ENCODE results near the gene PPM1N.

The PPM1N gene

GRCh38 chr19:45494261-45494916 lies 3.9 kb upstream of the PPM1N start:
- 94 to 97% methylated on average over 21 to 34 of the region's 39 CpGs for WGBS, 2 experiments (ENCODE audit: insufficient coverage in 2 of 2)
- H3K36me3 ChIP-seq (ENCODE audit: control insufficient read depth, insufficient read depth, low read length) = peaks cover 25% of the 10 kb centered on the region
- no peak overlapping the region for H3K27ac ChIP-seq (ENCODE audit: low read depth, low read length, severe bottlenecking)
- no peaks in the 10 kb centered on the region for H3K9me3 ChIP-seq (ENCODE audit: control insufficient read depth, low read length)
- peaks cover 4% of the 10 kb centered on the region for H3K4me1 ChIP-seq (ENCODE audit: control insufficient read depth, insufficient read depth, low read length, poor library complexity, severe bottlenecking)
- no peak overlapping the region for H3K4me3 ChIP-seq (ENCODE audit: extremely low read depth, insufficient read depth, low read length, poor library complexity, severe bottlenecking)

- no peak overlapping the region for H3K27ac ChIP-seq (ENCODE audit: low read depth, low read length, severe bottlenecking)
- H3K4me3 ChIP-seq (ENCODE audit: extremely low read depth, insufficient read depth, low read length, poor library complexity, severe bottlenecking) = no peak overlapping the region
- WGBS, 2 experiments (ENCODE audit: insufficient coverage in 2 of 2) = 96 to 100% methylated on average over 2 to 3 of the region's 5 CpGs
- peaks cover 4% of the 10 kb centered on the region for H3K4me1 ChIP-seq (ENCODE audit: control insufficient read depth, insufficient read depth, low read length, poor library complexity, severe bottlenecking)
- no peaks in the 10 kb centered on the region for H3K9me3 ChIP-seq (ENCODE audit: control insufficient read depth, low read length)
- peaks cover 25% of the 10 kb centered on the region for H3K36me3 ChIP-seq (ENCODE audit: control insufficient read depth, insufficient read depth, low read length)
Observed at GRCh38 chr19:45495178-45495577, 3.1 kb upstream of the PPM1N start.

GRCh38 chr19:45496349-45496953 lies 1.8 kb upstream of the PPM1N start:
- Histone ChIP-seq H3K4me1 (ENCODE audit: control insufficient read depth, insufficient read depth, low read length, poor library complexity, severe bottlenecking) (peaks cover 4% of the 10 kb centered on the region), H3K27ac (ENCODE audit: low read depth, low read length, severe bottlenecking) (peak overlapping the region; percentile 57), H3K36me3 (ENCODE audit: control insufficient read depth, insufficient read depth, low read length) (peaks cover 25% of the 10 kb centered on the region), H3K9me3 (ENCODE audit: control insufficient read depth, low read length) (no peaks in the 10 kb centered on the region), H3K4me3 (ENCODE audit: extremely low read depth, insufficient read depth, low read length, poor library complexity, severe bottlenecking) (peak overlapping the region; percentile 72)
- WGBS, 2 experiments (ENCODE audit: insufficient coverage in 2 of 2) = 1 to 2% methylated on average over 13 to 35 of the region's 54 CpGs

DNA sequence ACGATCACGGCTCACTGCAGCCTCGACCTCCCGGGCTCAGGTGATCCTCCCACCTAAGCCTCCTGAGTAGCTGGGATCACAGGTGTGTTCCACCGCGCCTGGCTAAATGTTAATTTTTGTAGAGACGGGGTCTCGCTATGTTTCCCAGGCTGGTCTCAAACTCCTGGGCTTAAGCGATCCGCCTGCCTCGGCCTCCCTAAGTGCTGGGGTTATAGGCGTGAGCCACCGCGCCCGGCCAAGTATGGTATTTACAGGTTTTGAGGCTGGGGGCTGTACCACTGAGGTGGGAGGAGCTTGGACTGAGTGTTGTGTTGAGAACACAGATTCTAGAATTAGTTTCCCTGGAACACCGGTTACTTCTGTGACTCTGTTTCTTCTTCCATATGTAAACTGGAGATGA lies 452 bp upstream of the PPM1N start:
- Histone ChIP-seq H3K4me3 (ENCODE audit: extremely low read depth, insufficient read depth, low read length, poor library complexity, severe bottlenecking) (no peak overlapping the region), H3K4me1 (ENCODE audit: control insufficient read depth, insufficient read depth, low read length, poor library complexity, severe bottlenecking) (peaks cover 4% of the 10 kb centered on the region), H3K36me3 (ENCODE audit: control insufficient read depth, insufficient read depth, low read length) (peaks cover 19% of the 10 kb centered on the region), H3K9me3 (ENCODE audit: control insufficient read depth, low read length) (no peaks in the 10 kb centered on the region), H3K27ac (ENCODE audit: low read depth, low read length, severe bottlenecking) (no peak overlapping the region)
- WGBS, 2 experiments (ENCODE audit: insufficient coverage in 2 of 2) = 39 to 47% methylated on average over 15 to 16 of the region's 16 CpGs

DNA sequence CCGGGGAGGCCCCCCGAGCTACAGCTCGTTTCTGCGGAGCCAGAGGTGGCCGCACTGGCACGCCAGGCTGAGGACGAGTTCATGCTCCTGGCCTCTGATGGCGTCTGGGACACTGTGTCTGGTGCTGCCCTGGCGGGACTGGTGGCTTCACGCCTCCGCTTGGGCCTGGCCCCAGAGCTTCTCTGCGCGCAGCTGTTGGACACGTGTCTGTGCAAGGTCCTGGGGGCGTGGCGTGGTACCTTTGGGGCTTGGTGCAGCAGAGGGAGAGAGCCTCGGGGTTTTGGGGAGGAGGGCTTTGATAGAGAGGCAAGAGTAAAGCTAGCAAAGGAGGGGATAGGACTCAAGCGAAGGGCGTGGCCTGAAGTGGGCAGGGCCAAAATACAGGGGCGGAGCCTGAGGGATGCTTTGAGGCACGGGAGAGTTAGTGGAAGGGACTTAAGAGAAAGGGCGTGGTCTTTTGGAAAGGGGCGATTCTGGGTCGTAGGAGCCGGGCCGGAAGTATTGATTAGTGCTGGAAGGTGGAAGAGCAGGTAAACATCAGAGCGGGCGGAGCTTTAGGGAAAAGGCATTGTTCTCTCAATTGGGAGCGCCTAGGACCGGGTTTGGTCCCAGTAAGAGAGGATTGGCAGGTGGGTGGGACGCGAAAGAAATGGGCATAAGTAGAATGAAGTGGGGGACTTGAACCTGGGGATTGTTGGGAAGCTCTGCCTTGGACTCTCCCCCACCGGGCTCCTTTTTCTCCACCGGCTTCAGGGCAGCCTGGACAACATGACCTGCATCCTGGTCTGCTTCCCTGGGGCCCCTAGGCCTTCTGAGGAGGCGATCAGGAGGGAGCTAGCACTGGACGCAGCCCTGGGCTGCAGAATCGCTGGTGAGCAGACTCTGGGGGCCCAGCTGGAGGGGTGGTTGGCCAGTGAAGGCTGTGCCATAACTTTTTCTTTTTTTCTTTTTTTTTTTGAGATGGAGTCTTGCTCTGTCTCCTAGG lies 1.2 kb downstream of the PPM1N start:
- Histone ChIP-seq H3K9me3 (ENCODE audit: control insufficient read depth, low read length) (no peaks in the 10 kb centered on the region), H3K36me3 (ENCODE audit: control insufficient read depth, insufficient read depth, low read length) (peaks cover 12% of the 10 kb centered on the region), H3K27ac (ENCODE audit: low read depth, low read length, severe bottlenecking) (no peak overlapping the region), H3K4me3 (ENCODE audit: extremely low read depth, insufficient read depth, low read length, poor library complexity, severe bottlenecking) (peak overlapping the region; percentile 21), H3K4me1 (ENCODE audit: control insufficient read depth, insufficient read depth, low read length, poor library complexity, severe bottlenecking) (peaks cover 4% of the 10 kb centered on the region)
- 14 to 21% methylated on average over 31 to 35 of the region's 37 CpGs for WGBS, 2 experiments (ENCODE audit: insufficient coverage in 2 of 2)

DNA sequence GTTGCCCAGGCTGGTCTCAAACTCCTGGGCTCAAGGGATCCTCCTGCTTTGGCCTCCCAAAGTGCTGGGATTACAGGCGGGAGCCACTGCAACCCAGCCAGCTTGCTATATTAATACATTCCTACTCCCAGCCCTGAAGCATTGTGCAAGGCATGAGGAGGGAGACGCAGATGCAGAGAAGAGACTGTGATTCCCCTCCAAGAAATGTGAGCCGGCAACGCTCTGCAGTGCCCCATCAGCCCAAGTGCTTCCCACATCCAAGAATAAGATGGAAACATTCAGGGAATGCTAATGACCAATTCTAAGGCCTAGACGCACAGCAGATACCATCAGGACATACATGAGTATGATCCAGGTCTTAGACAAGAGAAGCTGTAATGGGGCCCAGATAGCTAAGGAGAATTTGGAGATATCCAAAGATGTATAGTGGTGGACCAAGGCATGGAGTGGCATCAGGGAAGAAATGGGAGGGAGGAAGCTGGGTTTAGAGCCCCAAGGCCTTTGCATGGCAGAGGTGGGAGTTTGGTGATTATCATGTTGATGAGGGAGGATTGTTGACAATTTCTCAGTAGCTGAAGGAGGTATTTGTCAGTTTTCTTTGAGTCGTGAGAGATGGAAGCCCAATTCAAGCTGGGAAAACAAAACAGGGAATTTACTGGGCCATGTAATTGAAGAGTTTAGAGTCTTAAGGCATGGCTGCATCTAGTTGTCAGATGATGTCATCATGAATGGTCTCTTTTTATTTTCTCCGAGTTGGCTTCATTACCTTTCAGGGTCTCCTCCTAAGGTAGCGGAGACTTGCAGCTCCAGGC lies 2.9 kb downstream of the PPM1N start:
- Histone ChIP-seq H3K4me3 (ENCODE audit: extremely low read depth, insufficient read depth, low read length, poor library complexity, severe bottlenecking) (no peak overlapping the region), H3K27ac (ENCODE audit: low read depth, low read length, severe bottlenecking) (no peak overlapping the region)
- 65 to 69% methylated on average over 7 of the region's 8 CpGs for WGBS, 2 experiments (ENCODE audit: insufficient coverage in 2 of 2)

GRCh38 chr19:45501730-45502014 lies 3.4 kb downstream of the PPM1N start:
- 80 to 100% methylated on average over 1 of the region's 2 CpGs for WGBS, 2 experiments (ENCODE audit: insufficient coverage in 2 of 2)
- H3K36me3 ChIP-seq (ENCODE audit: control insufficient read depth, insufficient read depth, low read length) = no peaks in the 10 kb centered on the region
- no peak overlapping the region for H3K4me3 ChIP-seq (ENCODE audit: extremely low read depth, insufficient read depth, low read length, poor library complexity, severe bottlenecking)
- peaks cover 14% of the 10 kb centered on the region for H3K4me1 ChIP-seq (ENCODE audit: control insufficient read depth, insufficient read depth, low read length, poor library complexity, severe bottlenecking)
- no peak overlapping the region for H3K27ac ChIP-seq (ENCODE audit: low read depth, low read length, severe bottlenecking)
- H3K9me3 ChIP-seq (ENCODE audit: control insufficient read depth, low read length) = no peaks in the 10 kb centered on the region

More for the DNA sequence above, 2.9 kb downstream of the PPM1N start:
- Histone ChIP-seq H3K36me3 (ENCODE audit: control insufficient read depth, insufficient read depth, low read length) (no peaks in the 10 kb centered on the region), H3K9me3 (ENCODE audit: control insufficient read depth, low read length) (no peaks in the 10 kb centered on the region), H3K4me1 (ENCODE audit: control insufficient read depth, insufficient read depth, low read length, poor library complexity, severe bottlenecking) (peaks cover 13% of the 10 kb centered on the region)

GRCh38 chr19:45502111-45502510 lies 3.9 kb downstream of the PPM1N start:
- Histone ChIP-seq H3K4me1 (ENCODE audit: control insufficient read depth, insufficient read depth, low read length, poor library complexity, severe bottlenecking) (peaks cover 14% of the 10 kb centered on the region), H3K9me3 (ENCODE audit: control insufficient read depth, low read length) (no peaks in the 10 kb centered on the region), H3K4me3 (ENCODE audit: extremely low read depth, insufficient read depth, low read length, poor library complexity, severe bottlenecking) (no peak overlapping the region), H3K27ac (ENCODE audit: low read depth, low read length, severe bottlenecking) (no peak overlapping the region), H3K36me3 (ENCODE audit: control insufficient read depth, insufficient read depth, low read length) (no peaks in the 10 kb centered on the region)
- 88 to 100% methylated on average over 1 to 3 of the region's 5 CpGs for WGBS, 2 experiments (ENCODE audit: insufficient coverage in 2 of 2)

DNA sequence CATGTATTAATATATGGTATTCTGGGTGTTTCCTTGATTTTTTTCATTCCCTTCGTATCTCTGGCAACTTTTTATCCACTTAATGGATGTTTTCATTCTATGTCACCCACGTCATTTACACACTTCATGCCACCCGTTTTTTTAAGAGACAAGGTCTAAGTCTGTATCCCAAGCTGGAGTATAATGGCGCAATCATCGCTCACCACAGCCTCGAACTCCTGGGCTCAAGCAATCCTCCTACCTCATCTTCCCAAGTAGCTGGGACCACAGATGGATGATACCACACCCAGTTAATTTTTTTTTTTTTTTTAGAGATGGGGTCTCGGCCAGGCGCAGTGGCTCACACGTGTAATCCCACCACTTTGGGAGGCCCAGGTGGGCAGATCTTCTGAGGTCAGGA lies 5.7 kb downstream of the PPM1N start:
- H3K4me3 ChIP-seq (ENCODE audit: extremely low read depth, insufficient read depth, low read length, poor library complexity, severe bottlenecking) = no peak overlapping the region
- H3K27ac ChIP-seq (ENCODE audit: low read depth, low read length, severe bottlenecking) = no peak overlapping the region
- WGBS, 2 experiments (ENCODE audit: insufficient coverage in 2 of 2) = 91 to 95% methylated on average over 6 to 9 of the region's 9 CpGs
- H3K36me3 ChIP-seq (ENCODE audit: control insufficient read depth, insufficient read depth, low read length) = no peaks in the 10 kb centered on the region
- H3K4me1 ChIP-seq (ENCODE audit: control insufficient read depth, insufficient read depth, low read length, poor library complexity, severe bottlenecking) = peaks cover 12% of the 10 kb centered on the region
- H3K9me3 ChIP-seq (ENCODE audit: control insufficient read depth, low read length) = no peaks in the 10 kb centered on the region

Data from mesodermal cell (in vitro differentiated cells).